KMS-11 (cell line): ENCODE data around the gene OR4L1.
"Not testable (repeated sequence)": the region's sequence is repeated elsewhere in the genome, so short reads cannot be mapped to it uniquely, and the experiment has no call there.

Experiments
- H2AFZ ChIP-seq: fragments of 200-600 bp; sonication (generic); 2 replicates; pipeline ENCODE4 v1.6.1; 2016; ENCODE audit warnings: antibody characterized with exemption, mixed run types, low read depth
- H3K27ac ChIP-seq: fragments of 200-600 bp; sonication (generic); 2 replicates; pipeline ENCODE4 v1.6.1; 2016; ENCODE audit warnings: mild to moderate bottlenecking, mixed run types
- H3K27me3 ChIP-seq: fragments of 200-600 bp; sonication (generic); 2 replicates; pipeline ENCODE4 v1.6.1; 2017; ENCODE audit warnings: mild to moderate bottlenecking, low read depth, mixed run types, moderate library complexity; ENCODE audit not compliant: insufficient read depth
- H3K36me3 ChIP-seq: fragments of 200-600 bp; sonication (generic); 2 replicates; pipeline ENCODE4 v1.6.1; 2017; ENCODE audit warnings: mild to moderate bottlenecking, mixed run types; ENCODE audit not compliant: insufficient read depth
- H3K4me1 ChIP-seq: fragments of 200-600 bp; sonication (generic); 2 replicates; pipeline ENCODE4 v1.6.1; 2016; ENCODE audit warnings: mild to moderate bottlenecking, low read depth, mixed run types; ENCODE audit not compliant: poor library complexity, severe bottlenecking
- H3K4me2 ChIP-seq: fragments of 200-600 bp; sonication (generic); 2 replicates; pipeline ENCODE4 v1.7.0; 2016; ENCODE audit warnings: mild to moderate bottlenecking, mixed run types
- H3K4me3 ChIP-seq: fragments of 200-600 bp; sonication (generic); IDR thresholded peaks from 2 replicates; pipeline ENCODE4 v1.6.1; 2017; ENCODE audit warnings: low read depth, low read length, mixed read lengths; ENCODE audit not compliant: insufficient read depth
- H3K79me2 ChIP-seq: fragments of 200-600 bp; sonication (generic); 2 replicates; pipeline ENCODE4 v1.6.1; 2016; ENCODE audit warnings: low read depth, mixed run types; ENCODE audit not compliant: insufficient read depth
- H3K9ac ChIP-seq: fragments of 200-600 bp; sonication (generic); 2 replicates; pipeline ENCODE4 v1.6.1; 2016; ENCODE audit warnings: mild to moderate bottlenecking, mixed run types
- H4K20me1 ChIP-seq: fragments of 200-600 bp; sonication (generic); 2 replicates; pipeline ENCODE4 v1.6.1; 2016; ENCODE audit warnings: mild to moderate bottlenecking, mixed run types; ENCODE audit not compliant: insufficient read depth
- TF ChIP-seq, protein P1 (sequence below): fragments of 200-600 bp; sonication (generic); conservative IDR thresholded peaks from 2 replicates; pipeline ENCODE4 v1.6.1; 2017; ENCODE audit warnings: low read depth, mild to moderate bottlenecking, antibody characterized with exemption, low read length, moderate library complexity, mixed read lengths

The OR4L1 gene

DNA sequence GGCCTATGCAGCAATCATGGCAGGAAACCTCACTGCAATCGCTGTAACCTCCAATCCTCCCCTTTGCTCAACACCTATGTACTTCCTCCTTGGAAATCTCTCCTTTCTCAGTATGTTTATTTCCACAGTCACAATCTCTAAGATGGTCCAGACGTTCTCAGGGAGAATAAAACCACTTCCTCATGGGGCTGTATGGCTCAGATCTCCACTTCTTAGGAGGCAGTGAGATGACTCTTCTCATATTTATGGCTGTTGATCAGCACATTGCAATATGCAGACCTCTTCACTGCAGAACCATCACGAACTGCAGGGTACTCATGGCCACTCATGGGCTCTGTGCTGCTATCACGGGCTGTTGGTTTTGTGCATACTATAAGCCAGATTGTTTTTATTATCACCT lies 33.6 kb downstream of the OR4L1 start:
- TF ChIP-seq, protein P1, sequence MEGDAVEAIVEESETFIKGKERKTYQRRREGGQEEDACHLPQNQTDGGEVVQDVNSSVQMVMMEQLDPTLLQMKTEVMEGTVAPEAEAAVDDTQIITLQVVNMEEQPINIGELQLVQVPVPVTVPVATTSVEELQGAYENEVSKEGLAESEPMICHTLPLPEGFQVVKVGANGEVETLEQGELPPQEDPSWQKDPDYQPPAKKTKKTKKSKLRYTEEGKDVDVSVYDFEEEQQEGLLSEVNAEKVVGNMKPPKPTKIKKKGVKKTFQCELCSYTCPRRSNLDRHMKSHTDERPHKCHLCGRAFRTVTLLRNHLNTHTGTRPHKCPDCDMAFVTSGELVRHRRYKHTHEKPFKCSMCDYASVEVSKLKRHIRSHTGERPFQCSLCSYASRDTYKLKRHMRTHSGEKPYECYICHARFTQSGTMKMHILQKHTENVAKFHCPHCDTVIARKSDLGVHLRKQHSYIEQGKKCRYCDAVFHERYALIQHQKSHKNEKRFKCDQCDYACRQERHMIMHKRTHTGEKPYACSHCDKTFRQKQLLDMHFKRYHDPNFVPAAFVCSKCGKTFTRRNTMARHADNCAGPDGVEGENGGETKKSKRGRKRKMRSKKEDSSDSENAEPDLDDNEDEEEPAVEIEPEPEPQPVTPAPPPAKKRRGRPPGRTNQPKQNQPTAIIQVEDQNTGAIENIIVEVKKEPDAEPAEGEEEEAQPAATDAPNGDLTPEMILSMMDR = no peak
- H3K9ac ChIP-seq = no peak overlapping the region
- no peak overlapping the region for H3K27ac ChIP-seq
- no peak overlapping the region for H3K4me3 ChIP-seq
- H4K20me1 ChIP-seq = no peaks in the 10 kb centered on the region
- no peak overlapping the region for H2AFZ ChIP-seq
- H3K79me2 ChIP-seq = no peaks in the 10 kb centered on the region
- no peak overlapping the region for H3K4me2 ChIP-seq
- no peaks in the 10 kb centered on the region for H3K27me3 ChIP-seq
- H3K36me3 ChIP-seq = no peaks in the 10 kb centered on the region
- no peaks in the 10 kb centered on the region for H3K4me1 ChIP-seq

DNA sequence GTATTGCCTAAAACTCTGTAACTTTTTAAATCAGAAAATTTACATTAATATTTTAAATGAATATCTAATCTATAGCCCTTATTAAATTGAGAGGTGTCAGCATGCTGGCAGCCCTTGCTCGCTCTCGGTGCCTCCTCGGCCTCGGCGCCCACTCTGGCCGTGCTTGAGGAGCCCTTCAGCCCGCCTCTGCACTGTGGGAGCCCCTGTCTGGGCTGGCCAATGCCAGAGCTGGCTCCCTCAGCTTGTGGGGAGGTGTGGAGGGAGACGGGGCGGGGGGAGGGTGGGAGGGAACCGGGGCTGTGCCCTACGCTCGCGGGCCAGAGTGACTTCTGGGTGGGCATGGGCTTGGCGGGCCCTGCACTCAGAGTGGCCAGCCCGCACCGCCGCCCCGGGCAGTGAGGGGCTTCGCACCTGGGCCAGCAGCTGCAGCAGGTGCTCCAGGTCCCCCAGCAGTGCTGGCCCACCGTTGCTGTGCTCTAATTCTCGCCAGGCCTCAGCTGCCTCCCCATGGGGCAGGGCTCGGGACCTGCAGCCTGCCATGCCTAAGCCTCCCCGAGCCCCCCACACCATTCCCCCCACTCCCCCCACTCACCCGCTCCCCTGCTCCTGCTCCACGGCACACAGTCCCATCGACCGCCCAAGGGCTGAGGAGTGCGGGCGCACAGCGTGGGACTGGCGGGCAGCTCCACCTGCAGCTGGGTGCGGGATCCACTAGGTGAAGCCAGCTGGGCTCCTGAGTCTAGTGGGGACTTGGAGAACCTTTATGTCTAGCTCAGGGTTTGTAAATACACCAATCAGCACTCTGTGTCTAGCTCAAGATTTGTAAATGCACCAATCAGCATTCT lies 39.3 kb downstream of the OR4L1 start:
- not testable (repeated sequence) for H3K9ac ChIP-seq, H3K36me3 ChIP-seq, H2AFZ ChIP-seq, H3K4me2 ChIP-seq, H3K4me1 ChIP-seq, H4K20me1 ChIP-seq, H3K27me3 ChIP-seq, H3K79me2 ChIP-seq, H3K4me3 ChIP-seq, H3K27ac ChIP-seq

DNA sequence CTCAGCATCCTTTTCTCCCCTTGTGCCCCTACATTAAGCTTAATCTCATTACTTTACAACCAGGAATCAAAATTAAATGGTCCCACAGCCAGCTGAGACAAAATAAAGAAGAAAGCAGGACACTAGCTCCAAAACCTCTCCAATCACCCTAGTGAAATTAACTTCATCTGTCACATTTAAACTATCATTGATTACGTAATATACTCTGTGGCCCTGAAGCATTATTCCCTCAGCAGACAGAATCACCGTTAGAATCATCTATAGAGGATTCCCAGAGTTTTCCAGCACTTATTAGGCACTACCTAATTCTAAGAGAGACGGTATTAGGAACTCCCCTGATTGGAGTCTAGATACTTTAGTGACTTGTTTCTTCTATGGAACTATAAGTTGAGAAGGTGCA lies 50.6 kb downstream of the OR4L1 start, which contains the start of gene OR4K17:
TSS of gene OR4K17 (plus strand) at position 302 of the 400 bp plus-strand sequence. CDS start 6,761 bp downstream, outside the sequence.
- no peaks in the 10 kb centered on the region for H3K27me3 ChIP-seq
- no peaks in the 10 kb centered on the region for H3K79me2 ChIP-seq
- H4K20me1 ChIP-seq = no peaks in the 10 kb centered on the region
- H3K9ac ChIP-seq = no peak within 1 kb of the TSS
- H3K27ac ChIP-seq = no peak within 1 kb of the TSS
- no peaks in the 10 kb centered on the region for H3K4me1 ChIP-seq
- no peaks in the 10 kb centered on the region for H3K36me3 ChIP-seq
- no peak within 1 kb of the TSS for H3K4me2 ChIP-seq
- H2AFZ ChIP-seq = no peak within 1 kb of the TSS
- TF ChIP-seq, protein P1 = no peak
- H3K4me3 ChIP-seq = no peak within 1 kb of the TSS
